Endothelial cell (in vitro differentiated cells): ENCODE results near the gene AGBL3. TPM values are rescaled to one million over a fixed set of nuclear protein-coding genes. Genes with fewer than 3 reads are reported as not detected.
"Not testable (repeated sequence)": the region's sequence is repeated elsewhere in the genome, so short reads cannot be mapped to it uniquely, and the experiment has no call there.

Source experiments
- DNase-seq: peaks from one replicate; pipeline ENCODE4 v3.0.0; 2021; ENCODE audit warnings: low spot score
- H3K27ac Mint-ChIP-seq: one replicate; pipeline ENCODE4 v1.8.0; 2021; ENCODE audit warnings: mixed read lengths, inconsistent platforms; ENCODE audit not compliant: unreplicated experiment
- H3K27me3 Mint-ChIP-seq: one replicate; pipeline ENCODE4 v1.8.0; 2021; ENCODE audit warnings: mild to moderate bottlenecking, moderate library complexity, mixed read lengths, inconsistent platforms; ENCODE audit not compliant: unreplicated experiment
- H3K36me3 Mint-ChIP-seq: one replicate; pipeline ENCODE4 v1.8.0; 2021; ENCODE audit warnings: mild to moderate bottlenecking, low read depth, mixed read lengths, inconsistent platforms; ENCODE audit not compliant: unreplicated experiment
- H3K4me1 Mint-ChIP-seq: one replicate; pipeline ENCODE4 v1.8.0; 2021; ENCODE audit warnings: mild to moderate bottlenecking, mixed read lengths, inconsistent platforms; ENCODE audit not compliant: unreplicated experiment
- H3K4me3 Mint-ChIP-seq: one replicate; pipeline ENCODE4 v1.8.0; 2021; ENCODE audit warnings: mild to moderate bottlenecking, mixed read lengths, inconsistent platforms; ENCODE audit not compliant: unreplicated experiment
- H3K9me3 Mint-ChIP-seq: one replicate; pipeline ENCODE4 v1.8.0; 2021; ENCODE audit warnings: mixed read lengths, inconsistent platforms; ENCODE audit not compliant: unreplicated experiment
- CTCF ChIP-seq: fragments of 200-600 bp; sonication (generic); IDR thresholded peaks from one replicate; pipeline ENCODE4 v1.5.0; 2021; ENCODE audit warnings: antibody characterized with exemption; ENCODE audit not compliant: unreplicated experiment
- total RNA-seq: library from RNA; stranded (reverse); fragmentation: NEBNext Ultra II Directional; extraction: Animal tissue kit (Norgen Biotek cat#: 25700); gene quantifications from one replicate; pipeline ENCODE4 v1.2.1, GENCODE V29; 2021; ENCODE audit not compliant: unreplicated experiment

The AGBL3 gene
- total RNA-seq, 1 donor from 2014 or later = 3.0 TPM

GRCh38 chr7:134962270-134962780 lies 24.0 kb upstream of the AGBL3 start:
- H3K27me3 Mint-ChIP-seq = peaks cover 2% of the 10 kb centered on the region
- no peak for DNase-seq
- no peak overlapping the region for H3K4me3 Mint-ChIP-seq
- peaks cover 27% of the 10 kb centered on the region for H3K36me3 Mint-ChIP-seq
- no peak for TF ChIP-seq CTCF
- H3K4me1 Mint-ChIP-seq = peaks cover 4% of the 10 kb centered on the region
- no peaks in the 10 kb centered on the region for H3K9me3 Mint-ChIP-seq
- H3K27ac Mint-ChIP-seq = no peak overlapping the region

GRCh38 chr7:134963036-134963435 lies 23.3 kb upstream of the AGBL3 start:
- peaks cover 31% of the 10 kb centered on the region for H3K36me3 Mint-ChIP-seq
- H3K4me3 Mint-ChIP-seq = no peak overlapping the region
- no peak overlapping the region for H3K27ac Mint-ChIP-seq
- H3K4me1 Mint-ChIP-seq = peaks cover 7% of the 10 kb centered on the region
- no peaks in the 10 kb centered on the region for H3K9me3 Mint-ChIP-seq
- H3K27me3 Mint-ChIP-seq = peaks cover 2% of the 10 kb centered on the region
- no peak for TF ChIP-seq CTCF
- DNase-seq = no peak

GRCh38 chr7:134966691-134967090 lies 19.6 kb upstream of the AGBL3 start:
- Mint-ChIP-seq H3K27ac (no peak overlapping the region), H3K36me3 (peaks cover 20% of the 10 kb centered on the region), H3K4me3 (no peak overlapping the region), H3K4me1 (peaks cover 7% of the 10 kb centered on the region), H3K27me3 (no peaks in the 10 kb centered on the region), H3K9me3 (no peaks in the 10 kb centered on the region)
- DNase-seq = no peak
- TF ChIP-seq CTCF = no peak

GRCh38 chr7:134968110-134968509 lies 18.2 kb upstream of the AGBL3 start:
- Mint-ChIP-seq H3K4me1 (peaks cover 7% of the 10 kb centered on the region), H3K9me3 (no peaks in the 10 kb centered on the region), H3K27ac (no peak overlapping the region), H3K36me3 (peaks cover 17% of the 10 kb centered on the region), H3K4me3 (no peak overlapping the region), H3K27me3 (no peaks in the 10 kb centered on the region)
- TF ChIP-seq CTCF = no peak
- DNase-seq = no peak

- not testable (repeated sequence) for H3K27me3 Mint-ChIP-seq, DNase-seq, H3K36me3 Mint-ChIP-seq, H3K27ac Mint-ChIP-seq, H3K9me3 Mint-ChIP-seq, H3K4me1 Mint-ChIP-seq, H3K4me3 Mint-ChIP-seq
These were observed 4.7 kb upstream of the AGBL3 start for GRCh38 chr7:134981645-134982044.

GRCh38 chr7:134985894-134986362 lies 380 bp upstream of the AGBL3 start:
- Mint-ChIP-seq H3K4me3 (peak overlapping the region; percentile 90), H3K27me3 (peaks cover 3% of the 10 kb centered on the region), H3K4me1 (peaks cover 4% of the 10 kb centered on the region), H3K27ac (peak overlapping the region; percentile 94), H3K36me3 (no peaks in the 10 kb centered on the region), H3K9me3 (no peaks in the 10 kb centered on the region)
- no peak for DNase-seq
- no peak for TF ChIP-seq CTCF
